Naive thymus-derived CD4-positive, alpha-beta T cell (primary cell): ENCODE data around the gene IL17REL. TPM values are rescaled to one million over a fixed set of nuclear protein-coding genes. Genes with fewer than 3 reads are reported as not detected.

Experiments used
- ATAC-seq: fragments of 150-1000 bp; cut with Tn5 transposase; 2 replicates; pipeline ENCODE4 v1.10.0; 2021; ENCODE audit warnings: mild to moderate bottlenecking, moderate library complexity
- CTCF ChIA-PET: fragments of 350-600 bp; sonication (Branson Sonifier 250); formaldehyde crosslinking; loops from one replicate; lab custom pipeline; 2021; ENCODE audit warnings: antibody characterized with exemption; lab: Charles Lee
- POLR2A ChIA-PET: fragments of 350-600 bp; sonication (Branson Sonifier 250); formaldehyde crosslinking; loops from one replicate; lab custom pipeline; 2021; ENCODE audit warnings: antibody characterized with exemption, inconsistent platforms; lab: Charles Lee
- DNase-seq, 9 donors: peaks; one replicate each; pipeline versions ENCODE4 v3.0.0 to v3.0.0-alpha.2; 2020 to 2022; ENCODE audit warnings: mixed read lengths in 1 of 9
- H3K27ac ChIP-seq: one replicate; pipeline ENCODE4 v1.7.0; 2013; ENCODE audit warnings: mild to moderate bottlenecking, low read depth, low read length, moderate library complexity
- H3K27me3 ChIP-seq, 2 donors: one replicate each; pipeline ENCODE4 v1.7.0; 2013; ENCODE audit warnings: low read length in 2 of 2, mild to moderate bottlenecking in 2 of 2, moderate library complexity in 2 of 2; ENCODE audit not compliant: control insufficient read depth in 2 of 2, insufficient read depth in 2 of 2
- H3K36me3 ChIP-seq, 3 experiments: 1 replicate in 2 of 3; 2 replicates in 1 of 3; pipeline ENCODE4 v1.7.0; 2013; ENCODE audit warnings: low read length in 3 of 3, mild to moderate bottlenecking in 3 of 3, moderate library complexity in 1 of 3; ENCODE audit not compliant: insufficient read depth in 3 of 3, control insufficient read depth in 2 of 3
- H3K4me1 ChIP-seq, 2 donors: one replicate each; pipeline ENCODE4 v1.7.0; 2013; ENCODE audit warnings: low read length in 2 of 2, mild to moderate bottlenecking in 2 of 2, moderate library complexity in 1 of 2; ENCODE audit not compliant: control insufficient read depth in 2 of 2, insufficient read depth in 2 of 2
- H3K4me3 ChIP-seq: 2 replicates; pipeline ENCODE4 v1.7.0; 2013; ENCODE audit warnings: mild to moderate bottlenecking, low read length
- H3K9me3 ChIP-seq, 3 experiments: 1 replicate in 2 of 3; 2 replicates in 1 of 3; pipeline ENCODE4 v1.7.0; 2013; ENCODE audit warnings: low read length in 3 of 3; ENCODE audit not compliant: control insufficient read depth in 2 of 3
- H3K27ac Mint-ChIP-seq, 9 donors: one replicate each; pipeline ENCODE4 v1.8.0; 2020 to 2022; ENCODE audit warnings: mixed read lengths in 9 of 9, mild to moderate bottlenecking in 8 of 9, moderate library complexity in 5 of 9, inconsistent platforms in 2 of 9
- H3K27me3 Mint-ChIP-seq, 5 donors: one replicate each; pipeline ENCODE4 v1.8.0; 2021 to 2022; ENCODE audit warnings: mixed read lengths in 5 of 5, mild to moderate bottlenecking in 1 of 5
- H3K36me3 Mint-ChIP-seq, 5 donors: one replicate each; pipeline ENCODE4 v1.8.0; 2020 to 2022; ENCODE audit warnings: mixed read lengths in 5 of 5, mild to moderate bottlenecking in 3 of 5, inconsistent platforms in 1 of 5
- H3K4me1 Mint-ChIP-seq, 7 donors: one replicate each; pipeline ENCODE4 v1.8.0; 2020 to 2022; ENCODE audit warnings: mixed read lengths in 7 of 7, mild to moderate bottlenecking in 3 of 7, inconsistent platforms in 1 of 7
- H3K4me3 Mint-ChIP-seq, 10 donors: one replicate each; pipeline ENCODE4 v1.8.0; 2020 to 2022; ENCODE audit warnings: mild to moderate bottlenecking in 10 of 10, mixed read lengths in 10 of 10, moderate library complexity in 6 of 10, inconsistent platforms in 2 of 10
- H3K9me3 Mint-ChIP-seq, 11 donors: one replicate each; pipeline ENCODE4 v1.8.0; 2020 to 2022; ENCODE audit warnings: mixed read lengths in 11 of 11, mild to moderate bottlenecking in 4 of 11, inconsistent platforms in 1 of 11, moderate library complexity in 1 of 11
- intact Hi-C, 2 donors: fragments of 100-400 bp; cut with micrococcal nuclease; formaldehyde crosslinking; loops; one replicate each; pipeline ENCODE4 v1.15.1; 2023
- polyA plus RNA-seq, 2 donors: library from polyadenylated mRNA; unstranded; fragments of 300-500 nt; fragmentation: Illumina TruSeq; gene quantifications; one replicate each; pipeline ENCODE4 v1.2.3, GENCODE V29; 2021
- total RNA-seq, 6 experiments: library from RNA in 5 of 6; stranded (reverse) in 5 of 6; gene quantifications; 1 replicate in 5 of 6; 2 replicates in 1 of 6; pipeline ENCODE4 v1.2.3 and lab custom pipeline; 2021 to 2026

The IL17REL gene
- total and polyA plus RNA-seq, 7 experiments from 2014 or later = not detected

- Mint-ChIP-seq H3K9me3 (peaks cover 0 to 4% (median 0%) of the 10 kb centered on the region in 11 donors), H3K4me1 (peaks cover 6 to 39% (median 27%) of the 10 kb centered on the region in 7 donors), H3K27ac (peak overlapping the region in 7 of 9 donors; percentile 23 to 92 (median 72)), H3K36me3 (peaks cover 0 to 12% (median 0%) of the 10 kb centered on the region in 5 donors), H3K4me3 (peak overlapping the region in 2 of 10 donors; percentile 45 to 68), H3K27me3 (no peaks in the 10 kb centered on the region)
- ATAC-seq (no peak), DNase-seq (peak in 3 of 9 donors; percentile 13 to 24 (median 13))
- intact Hi-C loops = loop anchor here (10.0 kb wide), 2 partner anchors 229 to 569 kb away; partner anchors contain the start of gene TYMP (in 1 of the 2)
- Histone ChIP-seq H3K9me3 (no peaks in the 10 kb centered on the region), H3K27me3 (no peaks in the 10 kb centered on the region), H3K27ac (no peak overlapping the region), H3K36me3 (peaks cover 0 to 31% (median 4%) of the 10 kb centered on the region in 3 experiments), H3K4me1 (peaks cover 24 to 31% of the 10 kb centered on the region in 2 donors), H3K4me3 (no peak overlapping the region)
- POLR2A ChIA-PET = interaction anchor here (1.9 kb wide), 2 partner anchors 10 to 33 kb away, joined by 4 to 6 read pairs; no protein-coding TSS in a partner anchor
- CTCF ChIA-PET = interaction anchor here (0.6 to 0.9 kb wide), 2 partner anchors 35 to 176 kb away, joined by 3 read pairs; no protein-coding TSS in a partner anchor
Measured at GRCh38 chr22:49965091-49966040, 47.2 kb downstream of the IL17REL start.

- DNase-seq (peak in 3 of 9 donors; percentile 14 to 24 (median 23)), ATAC-seq (no peak)
- Histone ChIP-seq H3K4me3 (no peak overlapping the region), H3K36me3 (peaks cover 0 to 31% (median 4%) of the 10 kb centered on the region in 3 experiments), H3K27me3 (no peaks in the 10 kb centered on the region), H3K4me1 (peaks cover 26 to 27% of the 10 kb centered on the region in 2 donors), H3K27ac (peak overlapping the region; percentile 90), H3K9me3 (no peaks in the 10 kb centered on the region)
- intact Hi-C loops = loop anchor here (5.0 to 10.0 kb wide), 3 partner anchors 112 to 570 kb away; partner anchors contain the start of genes TYMP (in 1 of the 2) and ZBED4 (in 1 of the 2)
- Mint-ChIP-seq H3K27ac (peak overlapping the region; percentile 63 to 92 (median 78)), H3K4me1 (peaks cover 8 to 32% (median 24%) of the 10 kb centered on the region in 7 donors), H3K9me3 (peaks cover 0 to 4% (median 0%) of the 10 kb centered on the region in 11 donors), H3K4me3 (peak overlapping the region; percentile 29 to 95 (median 70)), H3K36me3 (peaks cover 0 to 12% (median 0%) of the 10 kb centered on the region in 5 donors), H3K27me3 (no peaks in the 10 kb centered on the region)
- ChIA-PET CTCF (interaction anchor here (1.8 kb wide), 1 partner anchor 31 kb away, joined by 3 read pairs; no protein-coding TSS in a partner anchor), POLR2A (interaction anchor here (0.6 to 1.4 kb wide), 2 partner anchors 28 to 34 kb away, joined by 3 read pairs; no protein-coding TSS in a partner anchor)
Measured at GRCh38 chr22:49964136-49965090, 48.2 kb downstream of the IL17REL start.

GRCh38 chr22:49963647-49964026 lies 48.9 kb downstream of the IL17REL start:
- DNase-seq (peak in 2 of 9 donors; percentile 11 to 38), ATAC-seq (no peak)
- Histone ChIP-seq H3K27ac (peak overlapping the region; percentile 90), H3K27me3 (no peaks in the 10 kb centered on the region), H3K9me3 (no peaks in the 10 kb centered on the region), H3K4me1 (peaks cover 26 to 27% of the 10 kb centered on the region in 2 donors), H3K4me3 (no peak overlapping the region), H3K36me3 (peaks cover 0 to 31% (median 4%) of the 10 kb centered on the region in 3 experiments)
- Mint-ChIP-seq H3K4me3 (peak overlapping the region; percentile 53 to 95 (median 70)), H3K36me3 (peaks cover 0 to 12% (median 0%) of the 10 kb centered on the region in 5 donors), H3K9me3 (peaks cover 0 to 4% (median 0%) of the 10 kb centered on the region in 11 donors), H3K27ac (peak overlapping the region; percentile 33 to 92 (median 78)), H3K27me3 (no peaks in the 10 kb centered on the region), H3K4me1 (peaks cover 11 to 37% (median 28%) of the 10 kb centered on the region in 7 donors)
- POLR2A ChIA-PET = interaction anchor here (0.6 to 3.7 kb wide), 4 partner anchors 7 to 125 kb away, joined by 3 to 33 read pairs (median 3); no protein-coding TSS in a partner anchor
- intact Hi-C loops = loop anchor here (5.0 to 10.0 kb wide), 3 partner anchors 111 to 571 kb away; partner anchors contain the start of genes TYMP (in 1 of the 2) and ZBED4 (in 1 of the 2)
- CTCF ChIA-PET = interaction anchor here (1.8 kb wide), 1 partner anchor 30 kb away, joined by 3 read pairs; no protein-coding TSS in a partner anchor

GRCh38 chr22:49962751-49963646 lies 49.6 kb downstream of the IL17REL start:
- peaks cover 11 to 37% (median 26%) of the 10 kb centered on the region in 7 donors for H3K4me1 Mint-ChIP-seq
- no peak for ATAC-seq
- peak overlapping the region; percentile 57 for H3K4me3 ChIP-seq

More at GRCh38 chr22:49962751-49963646, 49.6 kb downstream of the IL17REL start:
- H3K9me3 Mint-ChIP-seq = peaks cover 0 to 4% (median 0%) of the 10 kb centered on the region in 11 donors
- Histone ChIP-seq H3K36me3 (peaks cover 0 to 31% (median 4%) of the 10 kb centered on the region in 3 experiments), H3K27ac (peak overlapping the region; percentile 90), H3K27me3 (no peaks in the 10 kb centered on the region), H3K4me1 (peaks cover 26 to 27% of the 10 kb centered on the region in 2 donors), H3K9me3 (no peaks in the 10 kb centered on the region)
- H3K4me3 Mint-ChIP-seq = peak overlapping the region; percentile 63 to 95 (median 71)
- ChIA-PET POLR2A (interaction anchor here (0.6 to 3.7 kb wide), 8 partner anchors 8 to 658 kb away, joined by 3 to 48 read pairs (median 4); no protein-coding TSS in a partner anchor), CTCF (interaction anchor here (1.8 kb wide), 1 partner anchor 30 kb away, joined by 3 read pairs; no protein-coding TSS in a partner anchor)
- peaks cover 0 to 12% (median 0%) of the 10 kb centered on the region in 5 donors for H3K36me3 Mint-ChIP-seq
- peak overlapping the region in 8 of 9 donors; percentile 62 to 92 (median 80) for H3K27ac Mint-ChIP-seq
- intact Hi-C loops = loop anchor here (5.0 to 10.0 kb wide), 3 partner anchors 111 to 572 kb away; partner anchors contain the start of genes TYMP (in 1 of the 2) and ZBED4 (in 1 of the 2)
- H3K27me3 Mint-ChIP-seq = no peaks in the 10 kb centered on the region
- DNase-seq = peak in 3 of 9 donors; percentile 6 to 30 (median 30)
